HEK293T (cell line): ENCODE results near the gene FZR1.
A peak's percentile ranks its signal among the peaks of the same experiment; 100 is the strongest.

Source experiments
- CTCF ChIA-PET: fragments of 350-600 bp; formaldehyde crosslinking; extraction: SDS; loops from one replicate; lab custom pipeline; 2021; ENCODE audit warnings: antibody characterized with exemption, inconsistent platforms; lab: Yijun Ruan, JAX
- POLR2A ChIA-PET: fragments of 350-600 bp; formaldehyde crosslinking; extraction: SDS; loops from one replicate; lab custom pipeline; 2020; ENCODE audit warnings: antibody characterized with exemption, inconsistent platforms; lab: Yijun Ruan, JAX
- DNase-seq: peaks from one replicate; pipeline ENCODE4 v3.0.0; 2012; ENCODE audit warnings: mixed read lengths; ENCODE audit errors: extremely low spot score
- ARNT ChIP-seq: fragments of 450-650 bp; IDR thresholded peaks from 2 replicates; pipeline ENCODE4 v1.6.1; 2017; ENCODE audit warnings: mild to moderate bottlenecking
- BHLHE40 ChIP-seq: fragments of 450-650 bp; IDR thresholded peaks from 2 replicates; pipeline ENCODE4 v1.6.1; 2016; ENCODE audit warnings: mild to moderate bottlenecking, moderate library complexity, borderline replicate concordance
- CTBP1 ChIP-seq: fragments of 450-650 bp; IDR thresholded peaks from 2 replicates; pipeline ENCODE4 v1.6.1; 2016; ENCODE audit warnings: borderline replicate concordance
- ELF4 ChIP-seq: fragments of 450-650 bp; IDR thresholded peaks from 2 replicates; pipeline ENCODE4 v1.6.1; 2017; ENCODE audit warnings: antibody characterized with exemption
- FOXA1 ChIP-seq: fragments of 450-650 bp; IDR thresholded peaks from 2 replicates; pipeline ENCODE4 v1.6.1; 2016; ENCODE audit warnings: mild to moderate bottlenecking
- FOXK2 ChIP-seq: fragments of 450-650 bp; IDR thresholded peaks from 2 replicates; pipeline ENCODE4 v1.6.1; 2016; ENCODE audit warnings: mild to moderate bottlenecking
- FOXM1 ChIP-seq: fragments of 450-650 bp; IDR thresholded peaks from 2 replicates; pipeline ENCODE4 v1.6.1; 2017; ENCODE audit warnings: mild to moderate bottlenecking, borderline replicate concordance
- HDGF ChIP-seq: fragments of 450-650 bp; IDR thresholded peaks from 2 replicates; pipeline ENCODE4 v1.6.1; 2017; ENCODE audit warnings: antibody characterized with exemption, borderline replicate concordance
- L3MBTL2 ChIP-seq: fragments of 450-650 bp; conservative IDR thresholded peaks from 2 replicates; pipeline ENCODE4 v1.6.1; 2016; ENCODE audit warnings: mild to moderate bottlenecking
- LEF1 ChIP-seq: fragments of 450-650 bp; IDR thresholded peaks from 2 replicates; pipeline ENCODE4 v1.6.1; 2017; ENCODE audit warnings: mild to moderate bottlenecking, borderline replicate concordance
- NFRKB ChIP-seq: fragments of 450-650 bp; IDR thresholded peaks from 2 replicates; pipeline ENCODE4 v1.6.1; 2016; ENCODE audit warnings: mild to moderate bottlenecking, moderate library complexity
- PKNOX1 ChIP-seq: fragments of 450-650 bp; IDR thresholded peaks from 2 replicates; pipeline ENCODE4 v1.6.1; 2016
- SP1 ChIP-seq: fragments of 450-650 bp; IDR thresholded peaks from 2 replicates; pipeline ENCODE4 v1.6.1; 2017
- SUZ12 ChIP-seq: fragments of 450-650 bp; IDR thresholded peaks from 2 replicates; pipeline ENCODE4 v1.6.1; 2016; ENCODE audit warnings: mild to moderate bottlenecking
- TARDBP ChIP-seq: fragments of 450-650 bp; IDR thresholded peaks from 2 replicates; pipeline ENCODE4 v1.6.1; 2016
- ZNF384 ChIP-seq: fragments of 450-650 bp; IDR thresholded peaks from 2 replicates; pipeline ENCODE4 v1.6.1; 2016

Gene FZR1

GRCh38 chr19:3505598-3506383, at the start of gene FZR1:
Gene FZR1, plus strand, starts transcription at chr19:3506311. Its CDS starts 16,679 bp downstream, at chr19:3522990.
- TF ChIP-seq ARNT (no peak), TARDBP (peak; percentile 94), BHLHE40 (no peak), SP1 (no peak), FOXA1 (no peak), HDGF (no peak), CTBP1 (no peak), FOXM1 (peak; percentile 100), FOXK2 (no peak), ELF4 (peak; percentile 86), L3MBTL2 (peak; percentile 56; the same call in 1 of the 2 replicates), ZNF384 (no peak), NFRKB (no peak), LEF1 (no peak)
- DNase-seq: peak; percentile 99
- CTCF ChIA-PET: no interaction called here
- POLR2A ChIA-PET: no interaction called here

DNA sequence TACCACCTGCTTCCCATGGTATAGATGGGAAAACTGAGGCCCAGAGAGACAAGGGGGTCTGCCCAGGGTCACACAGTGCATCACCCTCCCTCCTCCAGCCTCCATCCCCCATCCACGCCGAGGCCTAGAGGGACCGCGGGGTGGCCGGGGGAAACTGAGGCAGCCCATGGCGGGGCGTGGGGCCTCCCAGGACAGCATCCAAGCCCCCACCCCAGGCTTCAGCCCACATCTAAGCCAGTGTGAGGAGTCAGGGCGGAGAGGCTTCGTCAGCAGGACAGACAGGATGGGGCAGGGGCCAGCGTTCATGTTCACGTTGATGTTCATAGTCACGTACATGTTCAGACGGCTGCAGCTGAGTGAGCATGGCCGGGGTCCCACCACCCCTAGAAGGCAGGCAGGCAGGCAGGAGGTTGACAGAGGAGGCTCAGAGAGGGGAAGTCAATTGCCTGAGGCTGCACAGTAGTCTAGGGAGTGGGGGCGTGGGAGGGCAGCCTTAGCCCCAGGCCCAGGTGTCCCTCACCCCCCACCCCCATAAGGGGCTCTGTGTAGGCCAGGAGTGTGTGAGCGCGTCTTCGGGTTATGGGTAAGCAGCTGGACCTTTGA, 49.1 kb upstream of the FZR1 start:
- ChIA-PET POLR2A (no interaction called here), CTCF (no interaction called here)
- DNase-seq: no peak

DNA sequence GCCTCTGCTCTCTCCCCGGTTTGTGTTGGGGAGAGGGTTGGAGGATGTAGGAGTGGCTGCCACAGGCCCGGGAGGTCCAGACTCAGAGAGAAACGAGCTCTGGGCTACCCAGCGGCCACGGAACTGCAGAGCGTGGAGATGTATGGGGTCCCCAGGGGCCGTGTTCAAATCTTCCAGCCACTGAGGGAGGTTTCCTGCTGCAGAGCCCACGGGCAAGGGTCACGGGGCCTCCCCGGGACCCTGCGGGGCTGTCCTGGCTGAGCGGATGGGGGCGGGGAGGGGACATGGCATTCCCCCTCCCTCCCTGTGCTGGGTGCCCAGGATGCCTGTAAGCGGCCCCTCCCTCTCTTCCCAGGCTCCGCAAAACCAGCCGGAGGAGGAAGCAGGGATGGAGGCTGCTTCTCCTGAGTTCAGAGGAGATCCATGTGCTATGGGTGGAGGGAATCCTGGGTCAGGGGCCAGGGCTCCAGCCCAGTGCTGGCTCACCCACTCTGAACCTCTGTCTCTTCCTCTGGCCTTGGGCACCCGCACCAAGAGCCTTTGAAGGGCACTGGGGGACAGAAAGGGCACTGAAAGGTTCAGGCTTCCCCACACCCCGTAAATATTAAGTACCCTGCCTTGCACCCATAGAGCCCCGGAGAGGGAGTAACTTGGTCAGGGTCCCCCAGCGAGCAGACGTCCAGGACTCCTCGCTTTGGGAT, 48.4 kb upstream of the FZR1 start:
- ChIA-PET POLR2A (no interaction called here), CTCF (no interaction called here)
- no peak for TF ChIP-seq LEF1
- no peak for TF ChIP-seq CTBP1
- no peak for TF ChIP-seq FOXM1
- DNase-seq: no peak

More for the DNA sequence above, 49.1 kb upstream of the FZR1 start:
- TF ChIP-seq PKNOX1: no peak
- TF ChIP-seq ELF4: no peak
- no peak for TF ChIP-seq L3MBTL2
- TF ChIP-seq CTBP1: no peak
- TF ChIP-seq LEF1: no peak
- no peak for TF ChIP-seq BHLHE40
- no peak for TF ChIP-seq FOXM1
- TF ChIP-seq FOXA1: no peak
- TF ChIP-seq NFRKB: no peak
- TF ChIP-seq SP1: no peak
- no peak for TF ChIP-seq TARDBP
- TF ChIP-seq ARNT: no peak
- no peak for TF ChIP-seq ZNF384

GRCh38 chr19:3458229-3459088, 47.7 kb upstream of the FZR1 start:
- ChIA-PET POLR2A (no interaction called here), CTCF (no interaction called here)
- DNase-seq: peak; percentile 46
- no peak for TF ChIP-seq L3MBTL2
- TF ChIP-seq ZNF384: no peak
- TF ChIP-seq CTBP1: no peak
- no peak for TF ChIP-seq NFRKB
- no peak for TF ChIP-seq FOXM1
- no peak for TF ChIP-seq ARNT
- no peak for TF ChIP-seq LEF1
- TF ChIP-seq FOXK2: no peak
- TF ChIP-seq SP1: no peak
- no peak for TF ChIP-seq FOXA1
- no peak for TF ChIP-seq HDGF
- no peak for TF ChIP-seq BHLHE40
- no peak for TF ChIP-seq TARDBP
- TF ChIP-seq ELF4: no peak

GRCh38 chr19:3459089-3459881, 46.8 kb upstream of the FZR1 start:
- TF ChIP-seq FOXM1 (no peak), NFRKB (no peak), ELF4 (no peak), L3MBTL2 (no peak), CTBP1 (no peak), FOXK2 (no peak), FOXA1 (no peak), BHLHE40 (no peak), LEF1 (no peak), SP1 (no peak), ZNF384 (no peak), PKNOX1 (no peak), ARNT (no peak), SUZ12 (no peak)
- POLR2A ChIA-PET: no interaction called here
- CTCF ChIA-PET: no interaction called here
- no peak for DNase-seq
